ENCODE measurements around the gene IGSF8. TPM values are rescaled to one million over a fixed set of nuclear protein-coding genes. Genes with fewer than 3 reads are reported as not detected.

The IGSF8 gene
- total RNA-seq, 1 donor from 2014 or later, result 28.4 TPM

DNA sequence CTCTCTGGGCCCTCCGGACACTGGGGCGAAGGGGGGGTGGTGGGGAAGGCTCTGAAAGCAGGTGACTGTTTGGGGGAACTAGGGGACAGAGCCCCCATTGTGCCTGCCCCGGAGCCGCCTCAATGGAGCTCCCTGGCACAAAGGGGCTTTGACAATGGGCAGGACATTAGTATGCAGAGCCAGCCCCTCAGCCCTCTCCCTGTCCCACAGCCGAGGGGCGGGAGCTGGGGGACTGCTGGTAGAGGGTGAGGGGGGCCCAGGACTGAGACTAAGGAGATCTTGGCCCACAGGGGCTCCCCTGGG lies 36.2 kb downstream of the IGSF8 start:
- Mint-ChIP-seq H3K9me3 (no peaks in the 10 kb centered on the region), H3K27ac (ENCODE audit: unreplicated experiment) (peak overlapping the region; percentile 37), H3K36me3 (ENCODE audit: low read depth) (no peaks in the 10 kb centered on the region), H3K4me1 (peaks cover 64% of the 10 kb centered on the region), H3K4me3 (peak overlapping the region; percentile 54), H3K27me3 (ENCODE audit: low read depth) (peaks cover 28% of the 10 kb centered on the region)
- TF ChIP-seq, protein P1, sequence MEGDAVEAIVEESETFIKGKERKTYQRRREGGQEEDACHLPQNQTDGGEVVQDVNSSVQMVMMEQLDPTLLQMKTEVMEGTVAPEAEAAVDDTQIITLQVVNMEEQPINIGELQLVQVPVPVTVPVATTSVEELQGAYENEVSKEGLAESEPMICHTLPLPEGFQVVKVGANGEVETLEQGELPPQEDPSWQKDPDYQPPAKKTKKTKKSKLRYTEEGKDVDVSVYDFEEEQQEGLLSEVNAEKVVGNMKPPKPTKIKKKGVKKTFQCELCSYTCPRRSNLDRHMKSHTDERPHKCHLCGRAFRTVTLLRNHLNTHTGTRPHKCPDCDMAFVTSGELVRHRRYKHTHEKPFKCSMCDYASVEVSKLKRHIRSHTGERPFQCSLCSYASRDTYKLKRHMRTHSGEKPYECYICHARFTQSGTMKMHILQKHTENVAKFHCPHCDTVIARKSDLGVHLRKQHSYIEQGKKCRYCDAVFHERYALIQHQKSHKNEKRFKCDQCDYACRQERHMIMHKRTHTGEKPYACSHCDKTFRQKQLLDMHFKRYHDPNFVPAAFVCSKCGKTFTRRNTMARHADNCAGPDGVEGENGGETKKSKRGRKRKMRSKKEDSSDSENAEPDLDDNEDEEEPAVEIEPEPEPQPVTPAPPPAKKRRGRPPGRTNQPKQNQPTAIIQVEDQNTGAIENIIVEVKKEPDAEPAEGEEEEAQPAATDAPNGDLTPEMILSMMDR (conservative IDR thresholded peaks at IDR 0.05), result no peak
- peak; percentile 32 for DNase-seq (ENCODE audit: low read depth, low spot score)

DNA sequence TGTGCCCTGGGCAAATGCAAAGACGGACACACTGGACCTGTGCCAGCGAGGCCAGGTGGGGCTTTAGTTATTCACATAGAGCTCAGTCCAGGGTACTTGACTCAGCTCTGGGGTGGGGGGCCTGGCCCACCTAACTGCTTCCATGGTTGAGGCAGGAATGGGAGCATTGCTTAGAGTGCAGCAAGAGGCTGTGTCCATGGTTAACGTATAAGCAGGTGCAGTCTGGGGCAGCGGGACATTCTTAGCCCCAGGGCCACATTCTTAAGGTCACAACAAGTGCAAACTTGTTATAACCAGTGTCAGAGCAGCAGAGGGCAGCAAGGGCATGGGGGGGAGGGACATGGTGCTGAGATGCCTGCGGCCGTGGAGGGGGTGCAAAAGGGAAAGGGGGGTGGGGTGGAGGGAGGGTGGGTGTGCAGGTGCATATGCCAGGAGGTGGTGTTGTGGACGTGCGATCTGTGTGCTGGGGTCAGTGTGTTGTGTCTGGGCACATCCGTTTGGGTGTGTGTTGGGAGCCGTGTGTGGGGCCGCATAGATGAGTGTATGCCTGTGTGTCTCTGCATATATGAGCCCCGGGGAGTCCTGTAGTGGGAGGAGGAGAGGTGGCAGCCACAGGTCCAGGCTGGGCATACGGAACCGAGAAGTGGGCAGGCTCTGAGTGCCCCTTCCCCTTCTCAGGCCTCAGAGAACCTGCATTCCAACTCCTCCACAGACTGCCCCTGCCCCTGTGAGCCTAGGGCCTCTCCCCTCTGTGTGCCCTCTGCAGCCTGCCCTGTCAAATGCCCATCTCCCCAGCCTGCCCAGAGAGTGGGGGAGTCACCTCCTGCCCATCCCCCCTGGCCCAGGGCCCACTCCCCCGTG lies 36.8 kb downstream of the IGSF8 start:
- H3K4me1 Mint-ChIP-seq, result peaks cover 62% of the 10 kb centered on the region

DNA sequence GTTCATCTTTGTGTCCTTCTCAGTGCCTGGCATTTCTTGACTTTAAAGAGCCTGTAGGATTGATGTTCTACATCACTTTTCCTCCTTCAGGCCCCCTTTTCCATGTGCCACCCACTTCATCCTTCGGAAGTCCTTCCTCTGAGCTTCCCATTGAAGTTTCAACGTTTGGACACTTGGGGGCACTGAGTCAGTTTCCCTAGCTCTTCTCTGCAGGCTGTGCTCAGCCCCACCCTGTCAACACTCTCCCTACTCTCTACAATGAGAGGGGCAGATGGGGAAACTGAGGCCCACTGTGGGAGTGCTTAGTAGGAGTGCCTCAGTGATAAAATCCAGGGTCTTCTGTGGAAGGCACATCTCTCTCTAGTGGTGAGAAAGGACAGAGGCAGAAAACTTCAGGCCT lies 40.3 kb downstream of the IGSF8 start:
- DNase-seq (ENCODE audit: low read depth, low spot score), result no peak
- Mint-ChIP-seq H3K27me3 (ENCODE audit: low read depth) (peaks cover 34% of the 10 kb centered on the region), H3K4me1 (peaks cover 71% of the 10 kb centered on the region), H3K9me3 (peaks cover 2% of the 10 kb centered on the region), H3K36me3 (ENCODE audit: low read depth) (no peaks in the 10 kb centered on the region), H3K4me3 (no peak overlapping the region), H3K27ac (ENCODE audit: unreplicated experiment) (no peak overlapping the region)
- TF ChIP-seq, protein P1 (conservative IDR thresholded peaks at IDR 0.05), result peak; percentile 23

More for the DNA sequence above, 36.8 kb downstream of the IGSF8 start:
- peaks cover 28% of the 10 kb centered on the region for H3K27me3 Mint-ChIP-seq (ENCODE audit: low read depth)
- peak overlapping the region; percentile 62 for H3K4me3 Mint-ChIP-seq
- no peaks in the 10 kb centered on the region for H3K36me3 Mint-ChIP-seq (ENCODE audit: low read depth)
- peak; percentile 20 for DNase-seq (ENCODE audit: low read depth, low spot score)
- no peak overlapping the region for H3K27ac Mint-ChIP-seq (ENCODE audit: unreplicated experiment)
- TF ChIP-seq, protein P1 (conservative IDR thresholded peaks at IDR 0.05), result no peak
- H3K9me3 Mint-ChIP-seq, result no peaks in the 10 kb centered on the region

DNA sequence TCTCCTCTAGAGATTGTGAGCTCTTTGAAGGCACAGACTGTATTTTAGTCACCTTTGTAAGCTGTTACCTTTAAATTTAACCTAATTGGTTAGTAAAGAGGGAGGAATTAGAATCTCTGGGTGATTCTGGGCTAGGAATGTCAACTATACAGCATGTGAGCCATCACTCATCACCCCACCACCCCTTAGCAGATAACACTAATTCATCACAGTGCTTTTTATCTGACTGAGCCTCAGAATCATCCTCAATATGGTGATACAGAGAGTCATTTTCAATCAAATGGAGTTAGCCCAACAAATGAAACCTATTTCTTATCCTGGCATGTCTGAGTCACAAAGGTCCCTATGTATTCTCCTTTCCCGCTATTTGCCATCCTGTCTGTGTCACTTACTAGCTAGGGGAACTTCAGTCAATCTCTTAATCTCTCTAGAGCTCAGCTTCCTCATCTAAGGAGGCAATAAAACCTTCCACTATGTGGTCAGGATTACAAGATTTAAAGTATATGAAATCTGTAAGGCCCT lies 41.7 kb downstream of the IGSF8 start:
- H3K27me3 Mint-ChIP-seq (ENCODE audit: low read depth), result peaks cover 42% of the 10 kb centered on the region
- DNase-seq (ENCODE audit: low read depth, low spot score), result no peak
- peaks cover 72% of the 10 kb centered on the region for H3K4me1 Mint-ChIP-seq
- peaks cover 1% of the 10 kb centered on the region for H3K36me3 Mint-ChIP-seq (ENCODE audit: low read depth)
- H3K9me3 Mint-ChIP-seq, result peaks cover 5% of the 10 kb centered on the region
- TF ChIP-seq, protein P1 (conservative IDR thresholded peaks at IDR 0.05), result no peak
- H3K27ac Mint-ChIP-seq (ENCODE audit: unreplicated experiment), result peak overlapping the region; percentile 7
- no peak overlapping the region for H3K4me3 Mint-ChIP-seq

DNA sequence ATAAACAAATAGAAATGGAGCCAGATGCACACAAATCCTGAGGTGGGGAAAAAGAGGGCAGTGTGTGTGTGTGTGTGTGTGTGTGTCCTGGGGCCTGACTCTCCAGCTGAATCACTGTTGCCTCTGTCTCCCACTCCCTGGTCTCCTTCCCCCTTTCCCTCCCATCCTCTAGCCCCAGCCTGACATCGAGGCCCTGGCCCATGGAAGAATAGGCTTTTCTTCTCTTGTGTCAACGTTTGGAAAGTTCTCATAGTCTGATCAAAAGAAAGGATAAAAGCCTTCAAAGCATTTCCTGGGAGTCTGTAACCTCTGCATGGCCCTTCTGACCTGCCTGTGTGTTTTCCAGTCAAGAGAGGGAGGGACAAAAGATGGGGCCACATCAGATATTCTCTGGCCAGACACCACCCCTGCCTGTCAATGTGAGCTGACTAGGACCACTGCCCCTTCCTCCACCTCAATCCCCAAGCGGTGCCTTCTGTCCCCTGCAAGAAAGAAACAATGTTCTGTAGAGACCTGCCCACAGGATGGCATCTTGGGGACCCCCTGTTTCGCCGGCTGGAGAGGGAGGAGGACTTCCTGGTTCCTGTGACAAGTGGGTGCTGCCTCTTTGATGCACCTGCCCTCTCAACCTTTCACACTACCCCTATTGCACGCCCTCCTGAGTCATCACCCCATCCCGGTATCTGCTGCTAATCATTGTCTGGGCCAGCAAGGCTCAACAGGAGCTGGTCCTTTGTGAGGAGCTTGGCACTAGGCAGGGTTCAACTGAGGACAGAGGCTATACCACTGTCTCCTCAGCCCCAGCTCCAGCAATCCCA lies 44.7 kb downstream of the IGSF8 start:
- Mint-ChIP-seq H3K9me3 (peaks cover 6% of the 10 kb centered on the region), H3K36me3 (ENCODE audit: low read depth) (peaks cover 2% of the 10 kb centered on the region), H3K27me3 (ENCODE audit: low read depth) (peaks cover 54% of the 10 kb centered on the region), H3K4me1 (peaks cover 73% of the 10 kb centered on the region), H3K27ac (ENCODE audit: unreplicated experiment) (no peak overlapping the region), H3K4me3 (peak overlapping the region; percentile 36)
- peak; percentile 30 for DNase-seq (ENCODE audit: low read depth, low spot score)
- TF ChIP-seq, protein P1 (conservative IDR thresholded peaks at IDR 0.05), result no peak
